SU-DHL-6 (cell line): ENCODE results near the gene RAC2.
A peak's percentile ranks its signal among the peaks of the same experiment; 100 is the strongest.
"Not testable (repeated sequence)": the region's sequence is repeated elsewhere in the genome, so short reads cannot be mapped to it uniquely, and the experiment has no call there.

Source experiments
- H2AFZ ChIP-seq: fragments of 200-600 bp; sonication (generic); 2 replicates; pipeline ENCODE4 v1.6.1; 2014; ENCODE audit warnings: low read depth, mild to moderate bottlenecking, moderate library complexity, mixed read lengths, antibody characterized with exemption, low read length; ENCODE audit not compliant: severe bottlenecking
- H3F3A ChIP-seq: fragments of 200-600 bp; shearing (Covaris generic); 2 replicates; pipeline ENCODE4 v1.6.0; 2016; ENCODE audit warnings: antibody characterized with exemption, mild to moderate bottlenecking; ENCODE audit not compliant: insufficient read depth
- H3K27ac ChIP-seq: fragments of 200-600 bp; sonication (generic); 2 replicates; pipeline ENCODE4 v1.5.1; 2016; ENCODE audit warnings: low read depth, mild to moderate bottlenecking, low read length, moderate library complexity, mixed read lengths
- H3K27me3 ChIP-seq: fragments of 200-600 bp; sonication (generic), shearing (Covaris generic); 2 replicates; pipeline ENCODE4 v1.6.0; 2014; ENCODE audit warnings: mild to moderate bottlenecking, low read length
- H3K36me3 ChIP-seq: fragments of 200-600 bp; sonication (generic); 2 replicates; pipeline ENCODE4 v1.6.1; 2014; ENCODE audit warnings: mild to moderate bottlenecking, low read length, mixed read lengths
- H3K4me2 ChIP-seq: fragments of 300-600, 200-600 bp; shearing (Covaris generic), sonication (generic); 2 replicates; pipeline ENCODE4 v1.6.0; 2014; ENCODE audit warnings: low read length, low read depth, mild to moderate bottlenecking; ENCODE audit not compliant: poor library complexity, severe bottlenecking
- H3K4me3 ChIP-seq: fragments of 200-600 bp; sonication (generic); 2 replicates; pipeline ENCODE4 v1.5.1; 2014; ENCODE audit warnings: antibody characterized with exemption, low read length, mild to moderate bottlenecking, mixed read lengths; ENCODE audit not compliant: insufficient read depth, poor library complexity, severe bottlenecking
- H3K79me2 ChIP-seq: fragments of 200-600 bp; sonication (generic); 2 replicates; pipeline ENCODE4 v1.6.1; 2014; ENCODE audit warnings: mild to moderate bottlenecking, low read length, moderate library complexity; ENCODE audit not compliant: insufficient read depth
- H3K9ac ChIP-seq: fragments of 200-600 bp; sonication (generic); 2 replicates; pipeline ENCODE4 v1.7.0; 2014; ENCODE audit warnings: mild to moderate bottlenecking, low read length
- H3K9me2 ChIP-seq: fragments of 200-600 bp; sonication (generic); replicated peaks from 2 replicates; pipeline ENCODE4 v1.6.1; 2014; ENCODE audit warnings: low read length; ENCODE audit not compliant: insufficient read depth
- H3K9me3 ChIP-seq: fragments of 200-600 bp; sonication (generic); 2 replicates; pipeline ENCODE4 v1.6.1; 2014; ENCODE audit warnings: low read length, mixed read lengths; ENCODE audit not compliant: insufficient read depth
- H4K20me1 ChIP-seq: fragments of 200-600 bp; sonication (generic); 2 replicates; pipeline ENCODE4 v1.6.1; 2014; ENCODE audit warnings: low read depth, mild to moderate bottlenecking, antibody characterized with exemption, low read length, moderate library complexity, mixed read lengths
- EZH2phosphoT487 ChIP-seq: fragments of 200-600 bp; sonication (generic), shearing (Covaris generic); conservative IDR thresholded peaks from 2 replicates; pipeline ENCODE4 v1.6.1; 2018; ENCODE audit warnings: mild to moderate bottlenecking, antibody characterized with exemption, low read length, moderate library complexity, mixed read lengths
- TF ChIP-seq, protein P1 (sequence below): fragments of 200-600 bp; sonication (generic); IDR thresholded peaks from one replicate; pipeline ENCODE4 v1.5.1; 2017; ENCODE audit warnings: antibody characterized with exemption, mild to moderate bottlenecking, low read length, moderate library complexity; ENCODE audit not compliant: insufficient read depth, poor library complexity, severe bottlenecking

Gene RAC2

DNA sequence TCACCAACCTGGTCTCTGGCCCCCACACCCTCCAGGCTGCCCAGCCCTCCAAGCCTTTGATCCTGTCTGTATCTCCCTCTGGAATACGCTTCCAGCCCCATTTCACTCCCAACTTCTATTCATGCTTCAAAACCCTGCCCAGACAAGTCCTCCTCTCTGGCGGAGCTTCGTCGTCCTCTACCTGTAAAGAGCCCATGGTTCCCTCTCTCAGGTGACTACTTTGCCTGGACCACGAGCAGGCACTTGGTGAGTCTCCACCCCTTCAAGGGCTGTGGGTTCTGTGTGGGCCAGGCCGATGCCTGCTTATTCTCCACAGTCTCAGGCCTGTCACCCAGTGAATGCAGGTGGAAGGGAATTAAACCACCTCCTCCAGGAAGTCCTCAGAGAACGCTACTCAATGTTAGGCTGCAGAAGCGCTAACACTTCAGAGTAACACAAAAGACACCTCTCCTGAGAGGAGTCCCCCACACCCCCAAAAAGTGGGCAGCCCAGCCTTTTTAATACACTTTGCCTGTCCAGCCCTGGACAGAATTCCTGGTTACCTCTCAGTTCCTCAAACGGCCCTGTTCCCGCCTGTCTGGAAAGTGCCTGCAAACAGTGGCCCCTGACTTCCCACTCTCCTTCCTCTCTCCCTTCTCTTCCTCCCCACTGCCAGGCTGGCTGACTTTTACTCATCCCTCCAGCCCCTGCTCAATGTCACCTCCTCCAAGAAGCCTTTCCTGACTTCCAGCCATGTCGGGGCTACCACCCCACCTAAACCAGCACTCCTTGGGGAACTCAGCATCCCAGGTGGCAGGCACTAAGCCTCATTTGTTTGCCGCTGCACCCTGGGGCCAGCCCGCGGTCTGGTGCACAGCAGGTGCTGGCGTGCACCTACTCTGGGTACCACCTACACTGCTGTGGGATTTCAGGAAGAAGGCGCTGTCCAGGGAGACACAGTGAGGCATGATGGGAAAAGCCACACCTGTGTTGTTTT, 9.0 kb downstream of the RAC2 start:
- no peak overlapping the region for H2AFZ ChIP-seq
- no peak overlapping the region for H3K4me3 ChIP-seq
- H3K27me3 ChIP-seq: no peaks in the 10 kb centered on the region
- TF ChIP-seq, protein P1, sequence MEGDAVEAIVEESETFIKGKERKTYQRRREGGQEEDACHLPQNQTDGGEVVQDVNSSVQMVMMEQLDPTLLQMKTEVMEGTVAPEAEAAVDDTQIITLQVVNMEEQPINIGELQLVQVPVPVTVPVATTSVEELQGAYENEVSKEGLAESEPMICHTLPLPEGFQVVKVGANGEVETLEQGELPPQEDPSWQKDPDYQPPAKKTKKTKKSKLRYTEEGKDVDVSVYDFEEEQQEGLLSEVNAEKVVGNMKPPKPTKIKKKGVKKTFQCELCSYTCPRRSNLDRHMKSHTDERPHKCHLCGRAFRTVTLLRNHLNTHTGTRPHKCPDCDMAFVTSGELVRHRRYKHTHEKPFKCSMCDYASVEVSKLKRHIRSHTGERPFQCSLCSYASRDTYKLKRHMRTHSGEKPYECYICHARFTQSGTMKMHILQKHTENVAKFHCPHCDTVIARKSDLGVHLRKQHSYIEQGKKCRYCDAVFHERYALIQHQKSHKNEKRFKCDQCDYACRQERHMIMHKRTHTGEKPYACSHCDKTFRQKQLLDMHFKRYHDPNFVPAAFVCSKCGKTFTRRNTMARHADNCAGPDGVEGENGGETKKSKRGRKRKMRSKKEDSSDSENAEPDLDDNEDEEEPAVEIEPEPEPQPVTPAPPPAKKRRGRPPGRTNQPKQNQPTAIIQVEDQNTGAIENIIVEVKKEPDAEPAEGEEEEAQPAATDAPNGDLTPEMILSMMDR: no peak
- no peak for TF ChIP-seq EZH2phosphoT487
- H3F3A ChIP-seq: no peaks in the 10 kb centered on the region; the same call in 1 of the 2 replicates
- peaks cover 9% of the 10 kb centered on the region for H3K79me2 ChIP-seq
- H3K9ac ChIP-seq: no peak overlapping the region
- H3K36me3 ChIP-seq: no peaks in the 10 kb centered on the region
- H3K4me2 ChIP-seq: no peak overlapping the region
- no peaks in the 10 kb centered on the region for H3K9me2 ChIP-seq
- peak overlapping the region; percentile 12; the same call in 1 of the 2 replicates for H3K27ac ChIP-seq
- H3K9me3 ChIP-seq: no peaks in the 10 kb centered on the region
- H4K20me1 ChIP-seq: no peaks in the 10 kb centered on the region

DNA sequence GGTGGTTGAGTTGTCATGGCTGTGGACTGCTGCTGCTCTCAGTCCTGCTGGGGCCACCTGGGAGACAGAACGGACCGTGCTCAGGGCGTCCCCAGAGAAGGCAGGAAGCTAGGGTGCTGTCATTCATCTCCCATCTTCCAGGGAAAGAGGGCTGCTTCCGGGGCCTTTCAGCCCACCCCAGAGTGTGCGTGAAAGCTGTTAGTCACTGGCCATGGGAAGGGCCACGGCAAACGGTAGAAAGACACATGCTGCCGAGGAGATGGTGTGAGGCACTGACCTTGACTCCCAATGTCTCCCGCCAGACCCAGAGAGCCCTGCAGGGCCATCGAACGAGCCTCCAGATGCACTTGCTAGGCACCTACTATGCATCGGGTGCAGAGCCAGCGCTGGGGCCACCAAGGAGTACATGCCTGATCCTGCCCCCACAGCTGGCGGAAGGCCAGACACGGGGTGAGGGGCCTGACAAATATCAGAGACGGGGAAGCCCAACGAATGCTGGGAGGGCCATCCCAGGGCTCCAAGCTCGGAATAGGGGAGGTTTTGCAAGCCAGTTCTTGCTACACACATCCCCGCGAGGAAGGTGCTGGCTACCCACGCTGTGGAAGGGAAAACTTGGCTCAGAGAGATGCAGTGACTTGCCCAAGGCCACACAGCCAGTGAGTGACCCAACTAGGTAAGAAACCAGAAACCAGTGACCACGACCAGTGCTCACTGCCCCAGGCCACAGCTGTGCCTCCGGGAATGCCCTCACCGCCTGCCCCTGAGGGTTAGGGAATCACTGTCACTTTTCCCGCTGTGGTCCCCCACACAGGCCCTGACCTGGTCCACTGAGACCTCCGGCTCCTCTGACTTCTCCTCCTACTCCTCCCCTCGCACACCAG, 10.1 kb downstream of the RAC2 start:
- TF ChIP-seq EZH2phosphoT487: no peak
- TF ChIP-seq, protein P1: no peak
- Histone ChIP-seq H4K20me1 (no peaks in the 10 kb centered on the region), H3F3A (no peaks in the 10 kb centered on the region; the same call in 1 of the 2 replicates), H3K79me2 (peaks cover 16% of the 10 kb centered on the region), H3K27me3 (no peaks in the 10 kb centered on the region), H3K9me3 (no peaks in the 10 kb centered on the region), H3K4me2 (no peak overlapping the region), H3K9me2 (no peaks in the 10 kb centered on the region), H3K9ac (no peak overlapping the region), H3K27ac (no peak overlapping the region), H3K36me3 (no peaks in the 10 kb centered on the region), H3K4me3 (no peak overlapping the region), H2AFZ (no peak overlapping the region)

DNA sequence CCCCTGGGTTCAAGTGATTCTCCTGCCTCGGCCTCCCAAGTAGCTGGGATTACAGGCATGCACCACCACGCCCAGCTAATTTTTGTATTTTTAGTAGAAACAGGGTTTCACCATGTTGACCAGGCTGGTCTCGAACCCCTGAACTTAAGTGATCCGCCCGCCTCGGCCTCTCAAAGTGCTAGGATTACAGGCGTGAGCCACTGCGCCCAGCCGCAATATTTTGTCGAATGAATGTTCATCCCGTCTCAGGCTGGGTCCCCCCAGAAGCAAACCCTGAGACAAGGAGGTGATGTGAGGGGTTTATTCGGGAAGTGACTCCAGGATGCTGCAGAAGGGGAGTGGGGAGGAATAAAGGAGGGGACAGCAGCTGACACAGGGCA, 10.7 kb downstream of the RAC2 start:
- not testable (repeated sequence) for H3F3A ChIP-seq, H3K9me3 ChIP-seq, H4K20me1 ChIP-seq, H3K27me3 ChIP-seq, H3K9me2 ChIP-seq, H3K4me3 ChIP-seq, H3K9ac ChIP-seq, H2AFZ ChIP-seq, H3K4me2 ChIP-seq, H3K36me3 ChIP-seq, H3K27ac ChIP-seq
- H3K79me2 ChIP-seq: peaks cover 16% of the 10 kb centered on the region
